GM23338 (cell line): ENCODE data around the gene COL18A1. TPM values are rescaled to one million over a fixed set of nuclear protein-coding genes. Genes with fewer than 3 reads are reported as not detected.

ENCODE experiments used
- ATAC-seq: fragments of 200-7000 bp; cut with Tn5 transposase; 3 replicates; pipeline ENCODE4 v1.9.1; 2020
- DNase-seq: peaks from one replicate; pipeline ENCODE4 v3.0.0-alpha.2; 2015; ENCODE audit warnings: low spot score
- H2AFZ ChIP-seq: fragments of 200-600 bp; sonication (generic); 2 replicates; pipeline ENCODE4 v1.8.0; 2016; ENCODE audit warnings: antibody characterized with exemption, mild to moderate bottlenecking, moderate library complexity
- H3F3A ChIP-seq: fragments of 200-600 bp; sonication (generic); replicated peaks from 2 replicates; pipeline ENCODE4 v1.8.0; 2017; ENCODE audit warnings: antibody characterized with exemption, mixed run types, low read depth
- H3K27ac ChIP-seq: fragments of 200-600 bp; sonication (generic); 2 replicates; pipeline ENCODE4 v1.6.1; 2016; ENCODE audit warnings: low read depth
- H3K27me3 ChIP-seq: fragments of 200-600 bp; sonication (generic); 2 replicates; pipeline ENCODE4 v1.8.0; 2016; ENCODE audit warnings: mild to moderate bottlenecking, mixed run types, moderate library complexity; ENCODE audit not compliant: insufficient read depth
- H3K36me3 ChIP-seq: fragments of 200-600 bp; sonication (generic); 2 replicates; pipeline ENCODE4 v1.8.0; 2016; ENCODE audit warnings: mild to moderate bottlenecking; ENCODE audit not compliant: insufficient read depth
- H3K4me1 ChIP-seq: fragments of 200-600 bp; sonication (generic); 2 replicates; pipeline ENCODE4 v1.8.0; 2016; ENCODE audit warnings: mild to moderate bottlenecking, moderate library complexity; ENCODE audit not compliant: insufficient read depth
- H3K4me2 ChIP-seq: fragments of 200-600 bp; sonication (generic); 2 replicates; pipeline ENCODE4 v1.7.1; 2017; ENCODE audit warnings: mixed run types
- H3K4me3 ChIP-seq: fragments of 200-600 bp; sonication (generic); 2 replicates; pipeline ENCODE4 v1.6.1; 2016; ENCODE audit warnings: mixed run types
- H3K79me2 ChIP-seq: fragments of 200-600 bp; sonication (generic); replicated peaks from 2 replicates; pipeline ENCODE4 v1.8.0; 2017; ENCODE audit warnings: mild to moderate bottlenecking; ENCODE audit not compliant: insufficient read depth
- H3K9me2 ChIP-seq: fragments of 200-600 bp; sonication (generic); 2 replicates; pipeline ENCODE4 v1.8.0; 2017; ENCODE audit not compliant: insufficient read depth
- H4K20me1 ChIP-seq: fragments of 200-600 bp; sonication (generic); replicated peaks from 2 replicates; pipeline ENCODE4 v1.8.0; 2017; ENCODE audit warnings: mild to moderate bottlenecking; ENCODE audit not compliant: insufficient read depth
- H3K27ac Mint-ChIP-seq: 2 replicates; pipeline ENCODE4 v1.8.0; 2020; ENCODE audit warnings: inconsistent platforms, mild to moderate bottlenecking, moderate library complexity, mixed read lengths
- H3K27me3 Mint-ChIP-seq: 3 replicates; pipeline ENCODE4 v1.8.0; 2022; ENCODE audit warnings: low read depth, mild to moderate bottlenecking, moderate library complexity, mixed read lengths, inconsistent platforms; ENCODE audit not compliant: insufficient read depth, poor library complexity
- H3K36me3 Mint-ChIP-seq: 3 replicates; pipeline ENCODE4 v1.8.0; 2021; ENCODE audit warnings: low read depth, mild to moderate bottlenecking, inconsistent platforms, moderate library complexity, mixed read lengths
- H3K4me1 Mint-ChIP-seq: 3 replicates; pipeline ENCODE4 v1.8.0; 2020; ENCODE audit warnings: mild to moderate bottlenecking, inconsistent platforms, mixed read lengths
- H3K4me3 Mint-ChIP-seq: 3 replicates; pipeline ENCODE4 v1.8.0; 2021; ENCODE audit warnings: moderate library complexity, mild to moderate bottlenecking, inconsistent platforms, mixed read lengths
- H3K9me3 Mint-ChIP-seq: 3 replicates; pipeline ENCODE4 v1.8.0; 2020; ENCODE audit warnings: moderate library complexity, mild to moderate bottlenecking, inconsistent platforms, mixed read lengths
- CREB1 ChIP-seq: fragments of 250-450 bp; sonication (Bioruptor Pico); IDR thresholded peaks from 2 replicates; pipeline ENCODE4 v1.5.0; 2020; ENCODE audit warnings: low read depth, mild to moderate bottlenecking, moderate library complexity
- CTCF ChIP-seq, 2 experiments: fragments of 200-600 bp in 1 of 2; sonication (generic) in 1 of 2; conservative IDR thresholded peaks; 2 replicates each; pipeline versions ENCODE4 v1.5.1 to v1.6.1; 2016 to 2017; ENCODE audit warnings: antibody characterized with exemption in 2 of 2, low read depth in 2 of 2, mild to moderate bottlenecking in 2 of 2, moderate library complexity in 1 of 2
- EZH2 ChIP-seq: fragments of 200-600 bp; sonication (generic); IDR thresholded peaks from one replicate; pipeline ENCODE4 v1.8.0; 2017; ENCODE audit warnings: antibody characterized with exemption, mild to moderate bottlenecking, low read depth; ENCODE audit not compliant: unreplicated experiment
- EZH2phosphoT487 ChIP-seq: fragments of 200-600 bp; sonication (generic); IDR thresholded peaks from one replicate; pipeline ENCODE4 v1.8.1; 2018; ENCODE audit warnings: antibody characterized with exemption; ENCODE audit not compliant: unreplicated experiment
- JUNB ChIP-seq: IDR thresholded peaks from one replicate; pipeline ENCODE4 v1.6.1; 2016; ENCODE audit warnings: antibody characterized with exemption; ENCODE audit not compliant: unreplicated experiment
- NANOG ChIP-seq: IDR thresholded peaks from 2 replicates; pipeline ENCODE4 v1.6.1; 2016; ENCODE audit warnings: antibody characterized with exemption, borderline replicate concordance
- POLR2AphosphoS5 ChIP-seq: IDR thresholded peaks from 2 replicates; pipeline ENCODE4 v1.6.1; 2016; ENCODE audit warnings: antibody characterized with exemption, low read depth
- STAT1 ChIP-seq: IDR thresholded peaks from one replicate; pipeline ENCODE4 v1.6.1; 2016; ENCODE audit warnings: antibody characterized with exemption; ENCODE audit not compliant: unreplicated experiment
- ZNF114 ChIP-seq: fragments of 250-450 bp; sonication (Bioruptor Pico); IDR thresholded peaks from 2 replicates; pipeline ENCODE4 v1.5.0; 2020; ENCODE audit warnings: mild to moderate bottlenecking, moderate library complexity
- ZNF331 ChIP-seq: fragments of 250-450 bp; sonication (Bioruptor Pico); IDR thresholded peaks from 2 replicates; pipeline ENCODE4 v1.5.0; 2020; ENCODE audit warnings: low read depth, mild to moderate bottlenecking, moderate library complexity
- polyA plus RNA-seq: library from polyadenylated mRNA; unstranded; fragments of >200 nt; fragmentation: Nextera tagmentation; extraction: Ambion mirVana; gene quantifications from 2 replicates; pipeline ENCODE4 v1.2.1, GENCODE V29; 2016
- total RNA-seq: library from RNA; depleted of rRNA; stranded (reverse); fragments of >200 nt; shearing (Covaris generic); gene quantifications from 2 replicates; pipeline ENCODE4 v1.2.3, GENCODE V29; 2014
- TF ChIP-seq, protein P1 (sequence below): IDR thresholded peaks from 2 replicates; pipeline ENCODE4 v1.6.1; 2016; ENCODE audit warnings: antibody characterized with exemption
- TF ChIP-seq, protein P2 (sequence below): fragments of 250-450 bp; sonication (Bioruptor Pico); IDR thresholded peaks from 2 replicates; pipeline ENCODE4 v1.5.0; 2020; ENCODE audit warnings: mild to moderate bottlenecking, moderate library complexity

The COL18A1 gene
- total and polyA plus RNA-seq, 2 experiments from 2014 or later, result 38.4 to 430 TPM

- TF ChIP-seq EZH2 (no peak), CREB1 (CRISPR knock-in tag) (no peak), EZH2phosphoT487 (no peak), NANOG (no peak), ZNF114 (CRISPR knock-in tag) (no peak), CTCF (conservative IDR thresholded peaks at IDR 0.05; ENCODE audit: low read depth in 2 of 2) (no peak)
Measured at GRCh38 chr21:45511661-45512431, 106.9 kb downstream of the COL18A1 start (continued).

DNA sequence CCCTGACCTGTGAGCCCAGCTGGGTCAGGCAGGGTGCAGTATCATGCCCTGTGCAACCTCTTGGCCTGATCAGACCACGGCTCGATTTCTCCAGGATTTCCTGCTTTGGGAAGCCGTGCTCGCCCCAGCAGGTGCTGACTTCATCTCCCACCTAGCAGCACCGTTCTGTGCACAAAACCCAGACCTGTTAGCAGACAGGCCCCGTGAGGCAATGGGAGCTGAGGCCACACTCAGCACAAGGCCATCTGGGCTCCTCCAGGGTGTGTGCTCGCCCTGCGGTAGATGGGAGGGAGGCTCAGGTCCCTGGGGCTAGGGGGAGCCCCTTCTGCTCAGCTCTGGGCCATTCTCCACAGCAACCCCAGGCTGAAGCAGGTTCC lies 107.6 kb downstream of the COL18A1 start:
- peaks cover 4% of the 10 kb centered on the region; the same call in 1 of the 3 replicates for H3K4me1 Mint-ChIP-seq
- no peak overlapping the region for H3K27ac Mint-ChIP-seq
- H3K9me3 Mint-ChIP-seq, result peaks cover 5% of the 10 kb centered on the region; the same call in 1 of the 3 replicates
- Histone ChIP-seq H3K36me3 (no peaks in the 10 kb centered on the region), H3K27ac (no peak overlapping the region; the same call in 1 of the 2 replicates), H3K4me3 (no peak overlapping the region), H2AFZ (no peak overlapping the region), H3K9me2 (no peaks in the 10 kb centered on the region), H3F3A (peaks cover 15% of the 10 kb centered on the region), H3K27me3 (no peaks in the 10 kb centered on the region), H4K20me1 (no peaks in the 10 kb centered on the region; the same call in 1 of the 2 replicates), H3K4me1 (no peaks in the 10 kb centered on the region), H3K4me2 (no peak overlapping the region), H3K79me2 (no peaks in the 10 kb centered on the region)
- peaks cover 30% of the 10 kb centered on the region for H3K36me3 Mint-ChIP-seq
- no peak for DNase-seq
- peaks cover 19% of the 10 kb centered on the region for H3K27me3 Mint-ChIP-seq
- no peak overlapping the region for H3K4me3 Mint-ChIP-seq
- ATAC-seq, result peak; percentile 3
- TF ChIP-seq ZNF114 (CRISPR knock-in tag) (no peak), NANOG (no peak), CTCF (conservative IDR thresholded peaks at IDR 0.05; ENCODE audit: low read depth in 2 of 2) (no peak), ZNF331 (CRISPR knock-in tag) (no peak), POLR2AphosphoS5 (no peak), EZH2phosphoT487 (no peak), STAT1 (no peak), JUNB (no peak), EZH2 (no peak)
- TF ChIP-seq, protein P1, sequence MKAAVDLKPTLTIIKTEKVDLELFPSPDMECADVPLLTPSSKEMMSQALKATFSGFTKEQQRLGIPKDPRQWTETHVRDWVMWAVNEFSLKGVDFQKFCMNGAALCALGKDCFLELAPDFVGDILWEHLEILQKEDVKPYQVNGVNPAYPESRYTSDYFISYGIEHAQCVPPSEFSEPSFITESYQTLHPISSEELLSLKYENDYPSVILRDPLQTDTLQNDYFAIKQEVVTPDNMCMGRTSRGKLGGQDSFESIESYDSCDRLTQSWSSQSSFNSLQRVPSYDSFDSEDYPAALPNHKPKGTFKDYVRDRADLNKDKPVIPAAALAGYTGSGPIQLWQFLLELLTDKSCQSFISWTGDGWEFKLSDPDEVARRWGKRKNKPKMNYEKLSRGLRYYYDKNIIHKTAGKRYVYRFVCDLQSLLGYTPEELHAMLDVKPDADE, result no peak
- TF ChIP-seq, protein P2, sequence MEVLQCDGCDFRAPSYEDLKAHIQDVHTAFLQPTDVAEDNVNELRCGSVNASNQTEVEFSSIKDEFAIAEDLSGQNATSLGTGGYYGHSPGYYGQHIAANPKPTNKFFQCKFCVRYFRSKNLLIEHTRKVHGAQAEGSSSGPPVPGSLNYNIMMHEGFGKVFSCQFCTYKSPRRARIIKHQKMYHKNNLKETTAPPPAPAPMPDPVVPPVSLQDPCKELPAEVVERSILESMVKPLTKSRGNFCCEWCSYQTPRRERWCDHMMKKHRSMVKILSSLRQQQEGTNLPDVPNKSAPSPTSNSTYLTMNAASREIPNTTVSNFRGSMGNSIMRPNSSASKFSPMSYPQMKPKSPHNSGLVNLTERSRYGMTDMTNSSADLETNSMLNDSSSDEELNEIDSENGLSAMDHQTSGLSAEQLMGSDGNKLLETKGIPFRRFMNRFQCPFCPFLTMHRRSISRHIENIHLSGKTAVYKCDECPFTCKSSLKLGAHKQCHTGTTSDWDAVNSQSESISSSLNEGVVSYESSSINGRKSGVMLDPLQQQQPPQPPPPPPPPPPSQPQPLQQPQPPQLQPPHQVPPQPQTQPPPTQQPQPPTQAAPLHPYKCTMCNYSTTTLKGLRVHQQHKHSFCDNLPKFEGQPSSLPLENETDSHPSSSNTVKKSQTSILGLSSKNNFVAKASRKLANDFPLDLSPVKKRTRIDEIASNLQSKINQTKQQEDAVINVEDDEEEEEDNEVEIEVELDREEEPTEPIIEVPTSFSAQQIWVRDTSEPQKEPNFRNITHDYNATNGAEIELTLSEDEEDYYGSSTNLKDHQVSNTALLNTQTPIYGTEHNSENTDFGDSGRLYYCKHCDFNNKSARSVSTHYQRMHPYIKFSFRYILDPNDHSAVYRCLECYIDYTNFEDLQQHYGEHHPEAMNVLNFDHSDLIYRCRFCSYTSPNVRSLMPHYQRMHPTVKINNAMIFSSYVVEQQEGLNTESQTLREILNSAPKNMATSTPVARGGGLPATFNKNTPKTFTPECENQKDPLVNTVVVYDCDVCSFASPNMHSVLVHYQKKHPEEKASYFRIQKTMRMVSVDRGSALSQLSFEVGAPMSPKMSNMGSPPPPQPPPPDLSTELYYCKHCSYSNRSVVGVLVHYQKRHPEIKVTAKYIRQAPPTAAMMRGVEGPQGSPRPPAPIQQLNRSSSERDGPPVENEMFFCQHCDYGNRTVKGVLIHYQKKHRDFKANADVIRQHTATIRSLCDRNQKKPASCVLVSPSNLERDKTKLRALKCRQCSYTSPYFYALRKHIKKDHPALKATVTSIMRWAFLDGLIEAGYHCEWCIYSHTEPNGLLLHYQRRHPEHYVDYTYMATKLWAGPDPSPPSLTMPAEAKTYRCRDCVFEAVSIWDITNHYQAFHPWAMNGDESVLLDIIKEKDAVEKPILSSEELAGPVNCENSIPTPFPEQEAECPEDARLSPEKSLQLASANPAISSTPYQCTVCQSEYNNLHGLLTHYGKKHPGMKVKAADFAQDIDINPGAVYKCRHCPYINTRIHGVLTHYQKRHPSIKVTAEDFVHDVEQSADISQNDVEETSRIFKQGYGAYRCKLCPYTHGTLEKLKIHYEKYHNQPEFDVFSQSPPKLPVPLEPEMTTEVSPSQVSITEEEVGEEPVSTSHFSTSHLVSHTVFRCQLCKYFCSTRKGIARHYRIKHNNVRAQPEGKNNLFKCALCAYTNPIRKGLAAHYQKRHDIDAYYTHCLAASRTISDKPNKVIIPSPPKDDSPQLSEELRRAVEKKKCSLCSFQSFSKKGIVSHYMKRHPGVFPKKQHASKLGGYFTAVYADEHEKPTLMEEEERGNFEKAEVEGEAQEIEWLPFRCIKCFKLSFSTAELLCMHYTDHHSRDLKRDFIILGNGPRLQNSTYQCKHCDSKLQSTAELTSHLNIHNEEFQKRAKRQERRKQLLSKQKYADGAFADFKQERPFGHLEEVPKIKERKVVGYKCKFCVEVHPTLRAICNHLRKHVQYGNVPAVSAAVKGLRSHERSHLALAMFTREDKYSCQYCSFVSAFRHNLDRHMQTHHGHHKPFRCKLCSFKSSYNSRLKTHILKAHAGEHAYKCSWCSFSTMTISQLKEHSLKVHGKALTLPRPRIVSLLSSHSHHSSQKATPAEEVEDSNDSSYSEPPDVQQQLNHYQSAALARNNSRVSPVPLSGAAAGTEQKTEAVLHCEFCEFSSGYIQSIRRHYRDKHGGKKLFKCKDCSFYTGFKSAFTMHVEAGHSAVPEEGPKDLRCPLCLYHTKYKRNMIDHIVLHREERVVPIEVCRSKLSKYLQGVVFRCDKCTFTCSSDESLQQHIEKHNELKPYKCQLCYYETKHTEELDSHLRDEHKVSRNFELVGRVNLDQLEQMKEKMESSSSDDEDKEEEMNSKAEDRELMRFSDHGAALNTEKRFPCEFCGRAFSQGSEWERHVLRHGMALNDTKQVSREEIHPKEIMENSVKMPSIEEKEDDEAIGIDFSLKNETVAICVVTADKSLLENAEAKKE, result no peak
